ENCODE results near the gene MYO5B. TPM values are rescaled to one million over a fixed set of nuclear protein-coding genes. Genes with fewer than 3 reads are reported as not detected.
"Not testable (repeated sequence)": the region's sequence is repeated elsewhere in the genome, so short reads cannot be mapped to it uniquely, and the experiment has no call there.

The MYO5B gene
- total and polyA plus RNA-seq, 9 of the 15 experiments (the other 6 are each of a cell fraction or from before 2014, with no cell fraction given), result 0.07 to 0.42 (median 0.28) TPM

- no peak for ATAC-seq
- Histone ChIP-seq H3K4me1 (replicated peaks in 1 of 2; ENCODE audit: control insufficient read depth in 2 of 2, insufficient read depth in 2 of 2, low read length in 2 of 2) (no peaks in the 10 kb centered on the region), H3K36me3 (ENCODE audit: control insufficient read depth, insufficient read depth, low read length) (no peaks in the 10 kb centered on the region), H3K27me3 (ENCODE audit: control insufficient read depth in 2 of 2, insufficient read depth in 2 of 2, low read length in 2 of 2) (peaks cover 0 to 5% of the 10 kb centered on the region in 2 experiments; a peak in 1 of 5 replicates), H3K9me1 (ENCODE audit: control insufficient read depth, insufficient read depth, low read length) (no peaks in the 10 kb centered on the region), H3K9ac (ENCODE audit: insufficient read depth in 1 of 2, low read depth in 2 of 2, low read length in 2 of 2) (no peak overlapping the region), H3K4me2 (ENCODE audit: insufficient read depth, low read length) (no peak overlapping the region), H3K4me3 (no peak overlapping the region), H4K20me1 (replicated peaks; ENCODE audit: control insufficient read depth, insufficient read depth, low read length) (no peaks in the 10 kb centered on the region), H3K9me3 (replicated peaks; ENCODE audit: control insufficient read depth, insufficient read depth, low read depth, low read length) (no peaks in the 10 kb centered on the region), H2AFZ (ENCODE audit: low read depth, low read length) (no peak overlapping the region), H3K27ac (ENCODE audit: extremely low read depth, low read depth, low read length) (no peak overlapping the region), H3K79me2 (ENCODE audit: control insufficient read depth, insufficient read depth, low read length) (no peaks in the 10 kb centered on the region)
- FAIRE-seq, result no peak
- intact Hi-C loops (cut with micrococcal nuclease), result no loop called here
- in situ Hi-C loops (cut with MboI), result no loop called here
- ChIA-PET POLR2A (no interaction called here), CTCF (ENCODE audit: low intra/inter-chr PET ratio) (no interaction called here)
- no TSS peak for BruUV-seq (replicated peaks)
- no peak for DNase-seq (ENCODE audit: extremely low read depth in 1 of 4, low spot score in 3 of 4)
- TF ChIP-seq EWSR1 (IDR thresholded peaks at IDR 0.05; ENCODE audit: borderline replicate concordance, low read depth, partially characterized antibody) (no peak), KDM2B (CRISPR knock-in tag; IDR thresholded peaks at IDR 0.05) (no peak), ZNF79 (CRISPR knock-in tag; IDR thresholded peaks at IDR 0.05; ENCODE audit: low read depth) (no peak), MTF1 (CRISPR knock-in tag; IDR thresholded peaks at IDR 0.05; ENCODE audit: borderline replicate concordance) (no peak), TAL1 (IDR thresholded peaks at IDR 0.05) (no peak)
- TF ChIP-seq, protein P1, sequence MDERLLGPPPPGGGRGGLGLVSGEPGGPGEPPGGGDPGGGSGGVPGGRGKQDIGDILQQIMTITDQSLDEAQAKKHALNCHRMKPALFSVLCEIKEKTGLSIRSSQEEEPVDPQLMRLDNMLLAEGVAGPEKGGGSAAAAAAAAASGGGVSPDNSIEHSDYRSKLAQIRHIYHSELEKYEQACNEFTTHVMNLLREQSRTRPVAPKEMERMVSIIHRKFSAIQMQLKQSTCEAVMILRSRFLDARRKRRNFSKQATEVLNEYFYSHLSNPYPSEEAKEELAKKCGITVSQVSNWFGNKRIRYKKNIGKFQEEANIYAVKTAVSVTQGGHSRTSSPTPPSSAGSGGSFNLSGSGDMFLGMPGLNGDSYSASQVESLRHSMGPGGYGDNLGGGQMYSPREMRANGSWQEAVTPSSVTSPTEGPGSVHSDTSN (CRISPR knock-in tag; IDR thresholded peaks at IDR 0.05; ENCODE audit: low read depth), result no peak
- TF ChIP-seq, protein P1 (tag; conservative IDR thresholded peaks at IDR 0.05; ENCODE audit: low read depth), result no peak
Observed at GRCh38 chr18:49890041-49890440, 304.9 kb downstream of the MYO5B start.

DNA sequence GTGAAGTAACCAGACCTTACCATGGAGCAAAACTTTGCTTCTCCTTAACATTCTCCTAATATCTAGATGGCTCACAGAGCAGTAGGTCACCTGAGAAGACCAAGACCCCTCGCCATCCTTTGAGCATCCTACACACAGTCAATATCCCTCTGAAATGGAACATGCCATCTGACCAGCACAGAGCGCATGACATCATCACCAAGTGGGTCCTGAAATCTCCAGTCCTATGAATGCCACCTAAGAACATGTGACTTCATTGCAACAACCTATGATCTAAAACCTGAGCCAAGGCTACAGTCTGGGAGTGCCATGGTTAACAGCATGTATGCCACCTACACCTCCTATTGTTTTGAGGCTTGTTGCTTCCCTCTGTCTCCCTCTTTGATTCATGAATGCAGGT, 305.4 kb downstream of the MYO5B start:
- H3K9ac ChIP-seq (ENCODE audit: insufficient read depth in 1 of 2, low read depth in 2 of 2, low read length in 2 of 2); H2AFZ ChIP-seq (ENCODE audit: low read depth, low read length); in situ Hi-C loops (cut with MboI); FAIRE-seq; H3K36me3 ChIP-seq (ENCODE audit: control insufficient read depth, insufficient read depth, low read length); intact Hi-C loops (cut with micrococcal nuclease); H3K4me1 ChIP-seq (replicated peaks in 1 of 2; ENCODE audit: control insufficient read depth in 2 of 2, insufficient read depth in 2 of 2, low read length in 2 of 2); H3K4me3 ChIP-seq; CTCF ChIA-PET (ENCODE audit: low intra/inter-chr PET ratio); BruUV-seq (replicated peaks); DNase-seq (ENCODE audit: extremely low read depth in 1 of 4, low spot score in 3 of 4); H3K9me3 ChIP-seq (replicated peaks; ENCODE audit: control insufficient read depth, insufficient read depth, low read depth, low read length); H3K27ac ChIP-seq (ENCODE audit: extremely low read depth, low read depth, low read length); H3K79me2 ChIP-seq (ENCODE audit: control insufficient read depth, insufficient read depth, low read length); H3K4me2 ChIP-seq (ENCODE audit: insufficient read depth, low read length); ATAC-seq; POLR2A ChIA-PET; H4K20me1 ChIP-seq (replicated peaks; ENCODE audit: control insufficient read depth, insufficient read depth, low read length); H3K27me3 ChIP-seq (ENCODE audit: control insufficient read depth in 2 of 2, insufficient read depth in 2 of 2, low read length in 2 of 2); H3K9me1 ChIP-seq (ENCODE audit: control insufficient read depth, insufficient read depth, low read length): not testable (repeated sequence)
- WGBS (ENCODE audit: insufficient coverage, low coverage, missing lambda C conversion rate), result 0% methylated on average over 2 of the region's 2 CpGs
